GM10266 (cell line): Measurements from ENCODE around the gene NPHS2.

Experiments used
- DNase-seq: peaks from one replicate; pipeline ENCODE4 v3.0.0; 2012; ENCODE audit errors: extremely low spot score
- TF ChIP-seq, protein P1 (sequence below): IDR thresholded peaks from 2 replicates; pipeline ENCODE4 v1.5.1; 2012; ENCODE audit warnings: mild to moderate bottlenecking, low read depth; ENCODE audit not compliant: control insufficient read depth, insufficient read depth; ENCODE audit errors: missing control alignments

NPHS2 gene

GRCh38 chr1:179590671-179591070 lies 14.9 kb upstream of the NPHS2 start:
- DNase-seq: peak; percentile 10
- TF ChIP-seq, protein P1, sequence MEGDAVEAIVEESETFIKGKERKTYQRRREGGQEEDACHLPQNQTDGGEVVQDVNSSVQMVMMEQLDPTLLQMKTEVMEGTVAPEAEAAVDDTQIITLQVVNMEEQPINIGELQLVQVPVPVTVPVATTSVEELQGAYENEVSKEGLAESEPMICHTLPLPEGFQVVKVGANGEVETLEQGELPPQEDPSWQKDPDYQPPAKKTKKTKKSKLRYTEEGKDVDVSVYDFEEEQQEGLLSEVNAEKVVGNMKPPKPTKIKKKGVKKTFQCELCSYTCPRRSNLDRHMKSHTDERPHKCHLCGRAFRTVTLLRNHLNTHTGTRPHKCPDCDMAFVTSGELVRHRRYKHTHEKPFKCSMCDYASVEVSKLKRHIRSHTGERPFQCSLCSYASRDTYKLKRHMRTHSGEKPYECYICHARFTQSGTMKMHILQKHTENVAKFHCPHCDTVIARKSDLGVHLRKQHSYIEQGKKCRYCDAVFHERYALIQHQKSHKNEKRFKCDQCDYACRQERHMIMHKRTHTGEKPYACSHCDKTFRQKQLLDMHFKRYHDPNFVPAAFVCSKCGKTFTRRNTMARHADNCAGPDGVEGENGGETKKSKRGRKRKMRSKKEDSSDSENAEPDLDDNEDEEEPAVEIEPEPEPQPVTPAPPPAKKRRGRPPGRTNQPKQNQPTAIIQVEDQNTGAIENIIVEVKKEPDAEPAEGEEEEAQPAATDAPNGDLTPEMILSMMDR: no peak

DNA sequence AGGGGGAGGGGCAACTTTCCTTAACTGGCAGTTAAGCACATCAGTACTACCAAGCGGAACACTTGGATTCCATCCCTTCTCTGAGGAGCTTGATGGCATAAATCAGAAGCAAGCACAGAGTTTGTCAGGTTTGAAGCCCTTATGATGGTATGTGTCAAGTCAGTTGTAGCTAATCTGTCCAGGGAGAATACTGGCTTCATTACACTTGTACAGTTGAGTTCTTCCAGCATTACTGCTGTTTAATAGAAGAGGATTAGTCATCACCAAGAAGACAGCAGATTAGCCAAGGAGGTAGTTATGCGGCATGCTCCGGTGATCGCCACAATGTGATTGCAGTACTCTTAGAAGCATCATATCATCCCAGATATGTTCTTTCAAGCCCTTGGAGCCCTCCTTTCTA lies 13.8 kb upstream of the NPHS2 start:
- TF ChIP-seq, protein P1: no peak
- peak; percentile 6 for DNase-seq

DNA sequence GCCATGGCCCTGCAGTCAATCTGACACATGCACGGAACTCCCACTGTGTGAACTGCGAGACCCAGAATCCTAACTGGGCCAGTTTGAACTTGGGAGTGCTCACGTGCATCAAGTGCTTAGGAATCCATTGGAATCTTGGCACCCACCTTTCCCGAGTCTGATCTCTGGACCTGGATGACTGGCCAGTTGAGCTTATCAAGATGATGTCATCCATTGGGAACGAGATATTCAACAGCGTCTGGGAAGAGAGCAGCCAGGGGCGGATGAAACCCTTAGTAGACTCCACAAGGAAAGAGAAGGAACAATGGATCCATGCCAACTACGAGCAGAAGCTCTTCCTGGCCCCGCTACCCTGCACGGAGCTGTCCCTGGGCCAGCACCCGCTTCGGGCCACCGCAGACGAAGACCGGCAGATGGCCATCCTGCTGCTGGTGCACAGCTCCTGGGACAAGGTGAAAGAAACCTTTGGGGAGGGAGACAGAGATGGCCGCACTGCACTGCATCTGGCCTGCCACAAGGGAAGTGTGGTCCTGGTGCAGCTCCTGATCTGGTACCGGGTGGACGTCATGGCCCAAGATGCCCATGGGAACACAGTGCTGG lies 12.8 kb upstream of the NPHS2 start:
- TF ChIP-seq, protein P1: no peak
- DNase-seq: peak; percentile 13

GRCh38 chr1:179587336-179587735 lies 11.6 kb upstream of the NPHS2 start:
- DNase-seq: no peak
- TF ChIP-seq, protein P1: no peak

DNA sequence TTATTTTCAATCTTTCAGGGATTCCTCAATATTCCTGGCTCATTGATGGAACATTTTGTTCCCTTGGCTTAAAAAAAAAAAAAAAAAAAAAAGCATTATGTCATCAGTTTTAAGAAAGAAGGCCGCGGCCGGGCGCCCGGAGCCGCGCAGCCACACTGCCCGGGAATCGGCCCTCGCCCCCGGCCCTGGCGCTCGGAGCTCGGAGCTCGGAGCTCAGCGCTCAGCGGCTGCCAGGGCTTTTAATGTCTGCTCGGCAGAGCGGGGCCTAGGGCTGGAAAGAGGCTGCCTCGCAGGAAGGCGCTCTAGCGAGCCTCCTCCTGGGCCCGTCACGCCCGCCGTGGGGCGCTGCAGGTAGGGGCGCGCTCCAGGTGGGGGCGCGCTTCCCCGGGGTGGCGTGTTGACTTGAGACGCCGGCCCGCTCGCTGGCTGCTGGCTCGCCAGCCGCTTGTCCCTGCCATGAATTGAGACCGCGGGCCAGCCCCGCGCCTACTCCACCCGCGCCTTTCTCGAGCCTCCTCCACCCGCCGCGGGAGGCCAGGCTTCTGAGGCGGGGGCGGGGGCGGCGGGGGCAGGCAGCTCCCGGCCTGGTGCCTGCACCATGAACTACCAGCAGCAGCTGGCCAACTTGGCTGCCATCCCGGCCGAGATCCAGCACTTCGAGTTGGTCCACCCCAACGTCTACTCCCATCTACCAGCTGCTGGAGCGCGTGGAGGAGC lies 10.5 kb upstream of the NPHS2 start:
- TF ChIP-seq, protein P1: no peak
- DNase-seq: no peak

DNA sequence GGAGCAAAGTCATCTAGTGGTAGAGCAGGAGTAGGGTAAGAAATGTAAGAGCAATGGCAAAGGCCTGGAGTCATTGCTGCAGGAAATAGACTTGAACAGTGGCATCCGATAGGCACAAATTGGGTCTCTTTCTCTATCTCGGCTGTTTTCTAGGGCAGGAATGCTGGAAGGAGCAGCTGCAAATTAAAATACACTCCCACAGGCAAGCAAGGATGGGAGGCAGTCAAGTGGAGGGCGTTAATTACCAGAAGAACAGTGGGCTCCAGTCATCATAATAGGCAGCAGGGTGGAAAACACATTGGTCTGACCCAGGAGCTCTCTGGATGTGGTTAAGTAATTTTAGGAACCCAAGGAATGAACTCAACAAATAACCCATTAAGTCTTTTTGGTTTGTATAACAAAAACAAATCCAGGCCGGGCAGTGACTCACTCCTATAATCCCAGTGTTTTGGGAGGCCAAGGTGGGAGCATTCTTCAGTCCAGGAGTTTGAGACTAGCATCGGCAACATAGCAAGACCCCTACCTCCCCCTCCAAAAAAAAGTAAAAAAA lies 8.1 kb upstream of the NPHS2 start:
- DNase-seq: no peak
- TF ChIP-seq, protein P1: no peak

DNA sequence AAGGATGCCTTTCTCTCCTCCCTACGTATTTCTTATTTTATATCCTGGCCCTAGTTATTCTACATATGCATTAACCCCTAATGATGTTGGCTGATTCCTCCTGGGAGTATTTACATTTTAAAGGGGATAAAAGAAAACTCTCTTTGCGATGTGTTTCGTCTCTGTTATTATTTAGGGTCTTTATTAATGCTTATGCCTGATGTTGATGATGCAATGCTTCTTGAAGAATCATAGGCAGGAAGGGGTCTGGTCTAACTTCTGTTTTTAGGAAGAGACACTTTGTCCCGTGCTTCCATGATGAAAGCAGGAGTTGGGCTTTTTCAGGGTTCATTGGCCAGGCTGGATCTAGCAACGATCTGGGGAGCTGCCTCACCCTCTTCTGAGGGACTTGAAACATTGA lies 761 bp upstream of the NPHS2 start:
- no peak for DNase-seq
- TF ChIP-seq, protein P1: no peak
